Liver (tissue), 9 donors: Measurements from ENCODE around the gene SKAP2. TPM values are rescaled to one million over a fixed set of nuclear protein-coding genes. Genes with fewer than 3 reads are reported as not detected.

Experiments used
- DNase-seq: peaks from one replicate; pipeline ENCODE4 v3.0.0-alpha.2; 2017; ENCODE audit warnings: low spot score
- H3K27ac ChIP-seq, 2 donors: one replicate each; pipeline ENCODE4 v1.7.0; 2013; ENCODE audit warnings: inconsistent platforms in 2 of 2, low read length in 2 of 2, control low read depth in 1 of 2, low read depth in 1 of 2, mild to moderate bottlenecking in 1 of 2
- H3K27me3 ChIP-seq, 4 donors: one replicate each; pipeline versions ENCODE4 v1.6.1 to v1.7.0; 2013; ENCODE audit warnings: low read length in 3 of 4, inconsistent platforms in 1 of 4, mild to moderate bottlenecking in 1 of 4, moderate library complexity in 1 of 4; ENCODE audit not compliant: control insufficient read depth in 4 of 4, insufficient read depth in 4 of 4
- H3K36me3 ChIP-seq, 4 donors: one replicate each; pipeline versions ENCODE4 v1.6.1 to v1.7.0; 2013; ENCODE audit warnings: low read length in 3 of 4, mild to moderate bottlenecking in 3 of 4, low read depth in 1 of 4, moderate library complexity in 1 of 4; ENCODE audit not compliant: control insufficient read depth in 4 of 4, insufficient read depth in 3 of 4
- H3K4me1 ChIP-seq, 4 donors: one replicate each; pipeline versions ENCODE4 v1.6.1 to v1.7.0; 2013; ENCODE audit warnings: low read length in 3 of 4, mild to moderate bottlenecking in 3 of 4, moderate library complexity in 1 of 4; ENCODE audit not compliant: control insufficient read depth in 4 of 4, insufficient read depth in 4 of 4
- H3K4me3 ChIP-seq, 3 donors: one replicate each; pipeline versions ENCODE4 v1.6.1 to v1.7.0; 2013; ENCODE audit warnings: low read length in 3 of 3, control low read depth in 1 of 3, low read depth in 1 of 3, mild to moderate bottlenecking in 1 of 3
- H3K9ac ChIP-seq, 2 donors: one replicate each; pipeline ENCODE4 v1.7.0; 2013; ENCODE audit warnings: low read length in 2 of 2, mild to moderate bottlenecking in 2 of 2, moderate library complexity in 2 of 2, control low read depth in 1 of 2, low read depth in 1 of 2
- H3K9me3 ChIP-seq, 4 donors: one replicate each; pipeline versions ENCODE4 v1.6.1 to v1.7.0; 2013; ENCODE audit warnings: low read length in 3 of 4; ENCODE audit not compliant: control insufficient read depth in 4 of 4
- ATF3 ChIP-seq: IDR thresholded peaks from 2 replicates; pipeline ENCODE4 v1.6.1; 2016; ENCODE audit warnings: antibody characterized with exemption
- EGR1 ChIP-seq, 2 donors: IDR thresholded peaks; 2 replicates each; pipeline ENCODE4 v1.6.1; 2016 to 2018; ENCODE audit warnings: antibody characterized with exemption in 2 of 2, low read depth in 2 of 2
- FOXA1 ChIP-seq: IDR thresholded peaks from 2 replicates; pipeline ENCODE4 v1.6.1; 2016; ENCODE audit warnings: antibody characterized with exemption
- FOXA2 ChIP-seq: IDR thresholded peaks from 2 replicates; pipeline ENCODE4 v1.6.1; 2016; ENCODE audit warnings: antibody characterized with exemption
- GABPA ChIP-seq, 2 donors: IDR thresholded peaks in 1 of 2; conservative IDR thresholded peaks in 1 of 2; 2 replicates each; pipeline ENCODE4 v1.6.1; 2016; ENCODE audit warnings: antibody characterized with exemption in 2 of 2, mild to moderate bottlenecking in 1 of 2, moderate library complexity in 1 of 2
- HNF4A ChIP-seq, 2 donors: conservative IDR thresholded peaks; 2 replicates each; pipeline ENCODE4 v1.6.1; 2016; ENCODE audit warnings: antibody characterized with exemption in 2 of 2, mild to moderate bottlenecking in 2 of 2
- HNF4G ChIP-seq: IDR thresholded peaks from 2 replicates; pipeline ENCODE4 v1.6.1; 2016; ENCODE audit warnings: antibody characterized with exemption
- JUND ChIP-seq, 2 donors: IDR thresholded peaks; 2 replicates each; pipeline ENCODE4 v1.6.1; 2016; ENCODE audit warnings: antibody characterized with exemption in 2 of 2
- NR2F2 ChIP-seq: IDR thresholded peaks from 2 replicates; pipeline ENCODE4 v1.6.1; 2016; ENCODE audit warnings: antibody characterized with exemption
- RAD21 ChIP-seq, 2 donors: IDR thresholded peaks; 2 replicates each; pipeline ENCODE4 v1.6.1; 2016; ENCODE audit warnings: antibody characterized with exemption in 2 of 2, mild to moderate bottlenecking in 2 of 2
- REST ChIP-seq: IDR thresholded peaks from 2 replicates; pipeline ENCODE4 v1.6.1; 2016; ENCODE audit warnings: antibody characterized with exemption, mild to moderate bottlenecking
- RXRA ChIP-seq, 2 donors: IDR thresholded peaks; 2 replicates each; pipeline ENCODE4 v1.6.1; 2017 to 2018; ENCODE audit warnings: antibody characterized with exemption in 2 of 2, mild to moderate bottlenecking in 1 of 2
- SP1 ChIP-seq: IDR thresholded peaks from 2 replicates; pipeline ENCODE4 v1.6.1; 2018; ENCODE audit warnings: antibody characterized with exemption, mild to moderate bottlenecking
- YY1 ChIP-seq: IDR thresholded peaks from 2 replicates; pipeline ENCODE4 v1.6.1; 2016; ENCODE audit warnings: antibody characterized with exemption, mild to moderate bottlenecking
- WGBS: extraction: QIAGEN DNeasy Blood & Tissue Kit; methylation state at CpG from one replicate; pipeline ENCODE4 v1.1.7; 2013; 5-methylcytosine and 5-hydroxymethylcytosine counted together
- polyA plus RNA-seq, 2 donors: library from polyadenylated mRNA; stranded (reverse) in 1 of 2; unstranded in 1 of 2; fragments of 200-250 nt in 1 of 2; fragments of >200 nt in 1 of 2; fragmentation: Nextera tagmentation in 1 of 2; extraction: Ambion mirVana in 1 of 2; gene quantifications; one replicate each; pipeline versions ENCODE4 v1.2.1 to v1.2.3, GENCODE V29; 2013 to 2015
- total RNA-seq, 2 donors: library from RNA; depleted of rRNA; stranded (reverse); fragments of >200 nt; gene quantifications; one replicate each; pipeline ENCODE4 v1.2.3, GENCODE V29; 2014
- TF ChIP-seq, protein P1 (sequence below): IDR thresholded peaks from 2 replicates; pipeline ENCODE4 v1.6.1; 2016; ENCODE audit warnings: antibody characterized with exemption
- TF ChIP-seq, protein P2 (sequence below): IDR thresholded peaks from 2 replicates; pipeline ENCODE4 v1.6.1; 2016; ENCODE audit warnings: antibody characterized with exemption
- donor health status: healthy.
- donor health status: healthy.
- donor health status: healthy.
- donor health status: healthy.
- donor health status: healthy.

SKAP2 gene
- total and polyA plus RNA-seq, 4 donors, result 3.4 to 9.2 (median 5.1) TPM

DNA sequence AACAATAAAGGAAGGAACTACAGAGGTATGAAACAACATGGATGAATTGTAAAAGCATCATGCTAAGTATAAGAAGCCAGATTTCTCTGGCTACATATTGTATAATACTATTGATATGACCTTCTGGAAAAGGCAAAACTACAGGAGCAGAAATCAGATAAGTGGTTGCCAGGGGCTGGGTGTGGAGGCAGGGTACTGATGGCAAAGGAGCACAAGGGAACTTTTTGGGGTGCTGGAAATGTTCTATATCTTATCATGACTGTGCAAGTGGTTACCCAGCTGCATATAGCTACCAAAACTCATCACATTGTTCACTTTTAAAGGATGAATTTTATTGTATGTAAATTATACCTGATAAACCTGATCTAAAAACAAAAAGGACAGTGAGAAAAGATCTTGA, 72.4 kb downstream of the SKAP2 start:
- Histone ChIP-seq H3K27ac (no peak overlapping the region), H3K4me3 (no peak overlapping the region), H3K9me3 (peaks cover 0 to 1% (median 0%) of the 10 kb centered on the region in 4 donors), H3K27me3 (no peaks in the 10 kb centered on the region), H3K4me1 (no peaks in the 10 kb centered on the region), H3K36me3 (no peaks in the 10 kb centered on the region), H3K9ac (no peak overlapping the region)
- no peak for DNase-seq
- TF ChIP-seq, protein P1, sequence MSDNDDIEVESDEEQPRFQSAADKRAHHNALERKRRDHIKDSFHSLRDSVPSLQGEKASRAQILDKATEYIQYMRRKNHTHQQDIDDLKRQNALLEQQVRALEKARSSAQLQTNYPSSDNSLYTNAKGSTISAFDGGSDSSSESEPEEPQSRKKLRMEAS, result no peak
- TF ChIP-seq SP1, result no peak
- TF ChIP-seq, protein P2, sequence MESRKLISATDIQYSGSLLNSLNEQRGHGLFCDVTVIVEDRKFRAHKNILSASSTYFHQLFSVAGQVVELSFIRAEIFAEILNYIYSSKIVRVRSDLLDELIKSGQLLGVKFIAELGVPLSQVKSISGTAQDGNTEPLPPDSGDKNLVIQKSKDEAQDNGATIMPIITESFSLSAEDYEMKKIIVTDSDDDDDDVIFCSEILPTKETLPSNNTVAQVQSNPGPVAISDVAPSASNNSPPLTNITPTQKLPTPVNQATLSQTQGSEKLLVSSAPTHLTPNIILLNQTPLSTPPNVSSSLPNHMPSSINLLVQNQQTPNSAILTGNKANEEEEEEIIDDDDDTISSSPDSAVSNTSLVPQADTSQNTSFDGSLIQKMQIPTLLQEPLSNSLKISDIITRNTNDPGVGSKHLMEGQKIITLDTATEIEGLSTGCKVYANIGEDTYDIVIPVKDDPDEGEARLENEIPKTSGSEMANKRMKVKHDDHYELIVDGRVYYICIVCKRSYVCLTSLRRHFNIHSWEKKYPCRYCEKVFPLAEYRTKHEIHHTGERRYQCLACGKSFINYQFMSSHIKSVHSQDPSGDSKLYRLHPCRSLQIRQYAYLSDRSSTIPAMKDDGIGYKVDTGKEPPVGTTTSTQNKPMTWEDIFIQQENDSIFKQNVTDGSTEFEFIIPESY, result no peak
- TF ChIP-seq GABPA (IDR thresholded peaks at IDR 0.05 in 1 of 2, conservative IDR thresholded peaks at IDR 0.05 in 1 of 2), result no peak
- TF ChIP-seq YY1, result no peak
- TF ChIP-seq HNF4G, result no peak
- no peak for TF ChIP-seq HNF4A (conservative IDR thresholded peaks at IDR 0.05)
- TF ChIP-seq REST, result no peak
- TF ChIP-seq NR2F2, result no peak
- no peak for TF ChIP-seq JUND (IDR thresholded peaks at IDR 0.05)
- TF ChIP-seq FOXA2, result no peak
- TF ChIP-seq RAD21 (IDR thresholded peaks at IDR 0.05), result no peak
- TF ChIP-seq RXRA (IDR thresholded peaks at IDR 0.05), result no peak
- TF ChIP-seq ATF3, result no peak
- TF ChIP-seq EGR1 (IDR thresholded peaks at IDR 0.05; ENCODE audit: low read depth in 2 of 2), result no peak
- no peak for TF ChIP-seq FOXA1

- no peak for TF ChIP-seq RAD21 (IDR thresholded peaks at IDR 0.05)
- TF ChIP-seq FOXA2, result no peak
- 96% methylated on average over 5 of the region's 5 CpGs for WGBS
- DNase-seq, result no peak
- H3K36me3 ChIP-seq, result no peaks in the 10 kb centered on the region
- H3K27me3 ChIP-seq, result no peaks in the 10 kb centered on the region
- H3K4me3 ChIP-seq, result no peak overlapping the region
- H3K4me1 ChIP-seq, result no peaks in the 10 kb centered on the region
- H3K9ac ChIP-seq, result no peak overlapping the region
- no peak overlapping the region for H3K27ac ChIP-seq
- no peaks in the 10 kb centered on the region for H3K9me3 ChIP-seq
Measured at GRCh38 chr7:26789481-26790184, 74.8 kb downstream of the SKAP2 start.
